HG03571 (cell line): ENCODE measurements around the gene ENKUR.
"Not testable (repeated sequence)": the region's sequence is repeated elsewhere in the genome, so short reads cannot be mapped to it uniquely, and the experiment has no call there.

Experiments used
- ATAC-seq: cut with Tn5 transposase; IDR thresholded peaks from one replicate; pipeline ENCODE4 v1.9.1; 2021; ENCODE audit not compliant: unreplicated experiment

The ENKUR gene

DNA sequence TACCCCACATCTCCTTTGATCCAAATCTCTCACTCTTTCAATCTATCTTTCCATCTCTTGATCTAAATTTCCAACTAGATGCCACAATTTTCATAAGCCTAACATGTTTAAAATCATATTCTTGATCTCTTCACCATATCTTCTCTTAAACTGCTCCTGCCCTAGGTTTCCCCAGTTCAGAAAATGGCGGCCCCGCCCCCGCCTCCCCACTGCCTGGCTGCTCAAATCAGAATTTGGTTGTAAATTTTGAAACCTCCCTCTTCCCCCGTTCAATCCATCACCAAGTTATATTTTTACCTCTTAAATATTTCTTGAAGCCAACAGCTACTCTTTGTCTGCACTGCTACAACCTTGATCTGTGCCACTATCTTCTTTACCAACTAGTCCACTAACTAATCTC is 36.3 kb downstream of the ENKUR start:
- ATAC-seq: no peak

DNA sequence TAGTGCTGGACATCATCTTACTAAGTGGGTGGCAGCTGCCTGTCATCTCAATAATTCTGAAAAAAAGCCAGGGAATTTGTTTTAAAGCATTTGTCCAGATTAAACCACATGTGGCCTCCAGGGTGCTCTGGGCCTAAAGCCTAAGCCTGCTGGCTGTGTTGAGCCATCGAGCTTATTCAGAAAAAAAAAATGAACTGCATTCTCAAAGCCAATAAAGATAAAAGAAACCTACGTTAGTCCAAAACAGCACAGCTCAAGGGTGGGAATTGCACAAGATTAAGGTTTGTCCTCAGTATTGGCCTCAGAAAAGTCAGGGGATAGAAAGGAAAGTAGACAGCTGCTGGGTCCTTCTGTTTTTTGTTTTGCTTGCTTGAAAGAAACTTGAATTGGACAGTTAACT is 41.0 kb downstream of the ENKUR start:
- ATAC-seq: no peak

DNA sequence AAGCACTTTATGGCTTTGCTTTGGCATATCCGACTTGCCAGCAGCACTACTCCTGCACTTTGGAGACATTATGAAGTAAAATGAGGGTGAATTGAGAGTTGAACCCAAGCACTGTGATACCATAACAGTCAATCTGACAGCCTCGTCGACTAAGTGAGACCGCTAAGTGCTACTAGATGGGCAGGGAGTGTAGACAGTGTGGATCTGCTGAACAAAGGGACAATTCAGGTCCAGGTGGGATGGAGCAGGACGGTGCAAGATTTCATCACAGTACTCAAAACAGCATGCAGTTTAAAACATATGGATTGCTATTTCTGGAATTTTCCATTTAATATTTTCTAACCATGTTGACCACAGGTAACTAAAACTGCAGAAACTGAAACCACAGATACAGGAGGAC is 42.8 kb downstream of the ENKUR start:
- no peak for ATAC-seq

DNA sequence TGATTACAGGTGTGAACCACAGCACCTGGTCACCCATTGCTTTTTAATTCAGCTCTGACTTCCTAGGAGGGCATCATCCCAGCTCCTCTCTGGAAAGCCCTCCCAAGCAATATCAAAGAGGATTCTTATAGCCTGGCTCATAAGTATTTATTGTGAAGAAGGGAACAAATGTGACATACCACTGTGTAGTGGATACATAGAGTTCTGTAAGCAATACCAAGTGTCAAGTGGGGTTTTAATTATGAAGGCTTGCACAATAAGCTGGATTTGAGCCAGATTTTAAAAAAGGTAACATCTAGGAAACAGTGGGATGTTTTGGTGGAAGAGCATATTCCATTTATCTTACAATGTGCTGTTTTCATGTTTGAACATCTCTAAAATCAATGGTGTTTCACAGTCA is 44.6 kb downstream of the ENKUR start:
- ATAC-seq: no peak

DNA sequence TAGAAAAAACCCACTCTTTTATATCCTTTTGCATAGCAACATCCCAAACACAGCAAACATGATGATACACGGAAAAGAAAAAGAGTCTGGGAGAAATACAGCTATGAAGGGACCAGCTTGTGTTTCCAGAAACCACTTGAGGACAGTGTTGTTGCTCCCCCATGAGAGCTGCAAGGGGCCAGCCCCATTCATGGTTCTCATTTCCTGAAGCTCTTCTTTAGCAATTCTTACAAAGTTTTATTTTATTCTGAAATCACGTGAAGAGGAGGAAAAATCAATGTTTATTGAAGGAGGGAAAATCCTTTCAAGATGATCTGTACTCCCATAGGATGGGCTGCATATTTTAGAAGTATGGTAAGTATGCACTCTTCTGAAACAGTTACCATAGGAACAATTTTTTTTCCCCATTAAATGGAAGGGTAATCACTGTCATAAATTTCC is 46.1 kb downstream of the ENKUR start:
- ATAC-seq: no peak

DNA sequence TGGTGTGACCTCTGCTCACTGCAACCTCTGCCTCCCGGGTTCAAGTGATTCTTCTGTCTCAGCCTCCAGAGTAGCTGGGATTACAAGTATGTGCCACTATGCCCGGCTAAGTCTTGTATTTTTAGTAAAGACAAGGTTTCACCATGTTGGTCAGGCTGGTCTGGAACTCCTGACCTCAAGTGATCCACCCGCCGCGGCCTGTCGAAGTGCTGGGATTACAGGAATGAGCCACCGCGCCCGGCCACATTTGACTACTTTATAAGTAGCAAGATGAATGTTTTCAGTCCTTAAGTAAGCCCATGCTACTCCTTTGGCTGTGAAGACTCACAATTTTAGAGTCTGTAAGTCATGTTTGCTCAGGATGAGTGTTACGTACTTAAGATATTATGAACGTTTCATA is 47.0 kb downstream of the ENKUR start:
- ATAC-seq: not testable (repeated sequence)

DNA sequence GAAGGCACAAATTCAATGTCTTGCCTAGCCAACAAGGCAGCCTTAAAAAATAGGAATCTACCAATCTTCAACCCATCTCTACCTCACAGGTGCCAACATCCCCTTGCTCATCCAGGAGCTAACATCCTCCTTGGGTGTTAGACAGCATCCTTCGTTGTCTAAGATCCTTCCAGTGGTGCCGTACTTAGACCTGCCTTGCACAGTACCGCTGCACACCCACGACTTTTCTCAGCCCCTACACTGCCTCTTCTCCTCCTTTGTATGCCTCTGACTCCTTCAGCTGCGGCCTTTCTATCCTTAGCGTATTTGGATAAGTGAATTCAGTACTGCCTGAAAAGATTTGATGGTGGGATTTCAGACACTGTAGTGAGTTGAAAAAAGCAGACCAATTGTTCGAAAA is 47.6 kb downstream of the ENKUR start:
- ATAC-seq: no peak

DNA sequence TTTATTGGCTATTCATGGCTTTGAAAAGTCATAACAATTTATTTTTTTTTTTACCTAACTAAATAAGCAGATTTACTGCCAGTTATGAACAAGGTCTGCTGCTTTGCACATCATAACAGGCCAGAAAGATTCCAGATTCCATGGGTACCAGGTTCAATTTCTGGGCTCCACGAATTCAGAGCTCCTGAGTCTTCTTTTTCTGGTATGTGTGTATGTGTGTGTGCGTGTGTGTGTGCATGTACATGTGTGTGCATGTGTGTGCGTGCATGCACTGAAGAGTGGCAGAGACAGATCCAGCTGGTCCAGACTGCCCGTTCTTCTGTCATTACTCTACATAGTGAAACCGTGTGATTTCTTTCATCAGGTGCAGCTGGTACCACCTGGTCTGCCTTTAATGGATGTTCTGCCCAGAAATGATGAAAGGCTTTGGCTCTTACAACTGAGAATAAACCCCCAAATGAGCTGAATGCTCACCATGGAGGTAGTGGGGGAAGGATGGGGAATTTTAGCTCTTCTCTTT is 48.9 kb downstream of the ENKUR start:
- ATAC-seq: no peak

DNA sequence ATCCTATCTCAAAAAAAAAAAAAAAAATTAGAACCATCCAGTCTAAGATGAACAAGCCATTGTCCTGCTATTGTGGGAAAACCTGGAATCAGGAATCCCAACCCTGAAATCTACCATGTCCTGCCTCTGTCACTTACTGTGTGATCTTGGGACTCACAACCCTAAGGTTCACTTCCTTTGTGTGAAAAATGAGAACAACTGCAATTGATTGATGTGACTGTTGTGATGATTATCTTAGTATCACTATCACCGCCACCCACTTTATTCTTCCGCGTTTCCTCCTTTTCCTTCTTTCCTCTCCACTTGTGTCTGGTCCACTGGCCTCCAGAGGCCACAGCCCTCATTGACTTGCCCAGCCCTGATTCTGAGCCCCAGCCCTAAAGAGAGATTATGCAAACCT is 50.9 kb downstream of the ENKUR start:
- ATAC-seq: no peak

DNA sequence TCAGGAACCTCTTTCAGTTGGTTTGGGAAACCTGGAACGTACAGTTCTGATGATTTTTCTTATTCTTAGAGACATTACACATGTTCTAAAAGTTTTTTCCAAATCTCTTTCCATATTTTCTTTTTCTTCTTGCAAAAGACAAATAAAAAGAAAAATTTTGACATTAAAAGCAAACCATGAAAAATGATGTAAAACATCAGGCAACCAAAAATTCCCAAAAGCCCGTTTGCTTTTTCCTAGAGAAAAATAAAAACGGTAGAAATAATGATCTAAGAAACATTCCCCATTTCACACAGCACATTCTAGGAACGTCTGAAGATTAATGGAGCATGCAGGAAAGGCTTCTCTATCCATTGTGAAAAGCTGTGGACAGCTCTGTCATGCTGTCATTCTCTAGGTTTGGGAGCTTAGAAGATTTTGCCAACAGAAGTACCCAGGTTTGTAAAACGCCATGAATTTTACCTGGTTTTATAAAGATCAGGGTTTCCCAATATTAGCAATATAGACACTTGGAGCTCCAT is 52.4 kb downstream of the ENKUR start:
- ATAC-seq: no peak

DNA sequence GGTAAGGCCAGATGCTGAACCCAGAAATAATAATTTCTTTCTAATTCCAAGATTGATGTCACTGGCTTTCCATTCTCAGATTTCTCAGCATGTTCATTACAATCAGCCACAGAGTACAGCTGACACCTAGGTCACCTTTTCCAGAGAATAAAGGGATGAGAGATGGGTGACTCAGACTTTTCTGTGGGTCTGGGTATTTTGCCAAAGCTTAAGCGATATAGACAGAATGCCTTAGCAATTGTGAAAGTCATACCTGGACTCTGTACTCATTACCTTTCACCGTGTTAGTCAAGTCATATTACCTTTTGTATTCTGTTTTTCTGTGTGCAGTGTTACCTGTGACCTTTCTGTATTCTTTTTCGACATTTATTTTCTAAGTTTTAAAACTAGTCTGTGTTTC is 53.0 kb downstream of the ENKUR start:
- no peak for ATAC-seq

DNA sequence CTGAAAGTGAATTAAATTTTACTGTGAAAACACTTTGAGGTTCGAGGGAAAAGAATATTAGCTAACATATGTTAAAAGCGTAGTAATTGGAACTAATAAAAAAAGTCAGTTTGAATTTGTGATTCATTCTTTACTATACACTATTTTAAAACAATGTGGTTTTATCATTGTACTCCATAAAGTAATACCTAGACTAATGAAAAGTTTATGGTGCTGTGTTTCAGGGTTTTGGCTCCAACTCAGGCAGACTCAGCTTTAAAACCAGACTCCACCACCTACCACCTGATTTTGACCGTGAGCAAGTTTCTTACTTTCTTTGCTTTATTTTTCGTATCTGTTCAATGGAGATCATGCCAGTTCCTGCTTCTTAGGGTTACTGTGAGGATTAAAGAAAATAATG is 54.4 kb downstream of the ENKUR start:
- no peak for ATAC-seq

DNA sequence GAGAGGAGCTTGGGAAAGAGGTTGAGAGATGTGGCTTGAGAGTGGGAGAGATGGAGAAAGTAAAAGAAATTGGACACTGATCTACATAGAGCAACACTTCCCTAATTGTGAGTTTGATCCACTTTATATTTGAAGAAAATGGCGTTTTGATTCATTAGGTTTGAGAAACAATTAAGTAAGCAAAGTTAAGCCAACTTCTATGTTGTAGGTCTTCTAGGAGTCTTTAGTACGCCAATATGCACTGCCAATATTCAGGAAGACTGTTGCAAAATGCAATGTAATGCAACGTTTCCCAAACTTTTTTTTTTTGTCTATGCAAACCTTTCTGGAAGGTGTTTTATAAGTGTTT is 56.6 kb downstream of the ENKUR start:
- no peak for ATAC-seq

DNA sequence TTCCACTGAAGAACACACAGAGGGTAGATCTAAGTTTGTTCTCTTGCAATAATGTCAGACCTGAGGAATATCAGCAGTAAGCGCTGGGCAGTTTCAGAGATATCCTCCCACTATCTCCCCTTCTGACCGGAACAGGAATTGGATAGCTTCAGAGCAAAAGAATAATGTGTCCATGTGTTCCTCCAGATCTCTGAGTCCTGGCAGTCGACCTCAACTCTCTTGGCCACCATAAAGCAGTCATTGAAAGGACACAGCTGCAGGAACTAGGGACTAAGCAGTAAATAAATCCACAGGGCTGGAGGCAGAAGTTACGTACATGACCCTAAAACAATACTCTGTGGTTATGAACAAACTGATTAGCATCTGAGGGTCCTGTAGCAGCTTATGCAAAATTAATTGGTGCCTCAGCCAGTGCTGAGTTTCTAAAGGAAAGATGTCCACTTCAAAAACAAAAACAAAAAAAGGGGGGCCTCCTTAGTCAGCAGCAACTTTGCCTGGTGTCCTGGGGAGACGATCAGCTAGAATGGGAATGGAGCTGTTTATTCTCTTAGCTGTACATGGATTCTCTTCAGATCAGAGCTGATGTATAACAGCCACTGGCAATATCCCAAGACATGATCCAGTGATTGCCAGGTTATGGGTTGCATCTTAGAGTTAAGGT is 57.1 kb downstream of the ENKUR start:
- ATAC-seq: no peak

DNA sequence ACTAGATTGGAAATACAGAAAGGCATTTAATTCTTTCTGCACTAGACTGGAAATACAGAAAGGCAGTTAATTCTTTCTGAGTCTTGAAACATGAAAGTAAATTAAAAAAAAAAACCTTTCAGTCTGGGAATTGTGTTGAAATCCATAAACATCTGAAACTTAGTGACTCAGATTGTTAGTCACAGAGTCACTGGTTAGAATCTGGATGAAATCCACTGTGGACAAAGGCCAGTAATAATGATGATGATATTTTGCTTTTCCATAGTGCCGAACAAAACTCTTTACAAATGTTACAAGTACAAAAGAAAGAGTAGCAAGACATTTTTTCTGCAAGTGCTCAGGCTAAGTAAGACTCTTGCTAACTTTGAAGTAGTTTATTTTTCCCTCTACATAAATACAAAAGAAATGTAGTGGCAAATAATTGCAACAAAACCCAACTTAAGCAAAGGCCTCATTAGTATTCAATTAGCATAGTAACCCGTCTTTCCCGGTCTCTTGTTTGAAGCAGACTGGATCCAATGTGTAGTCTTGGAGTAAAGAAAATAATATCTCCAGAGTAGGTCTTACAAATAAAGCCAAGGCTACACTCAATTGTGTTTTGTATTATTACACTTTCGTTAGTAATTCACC is 57.8 kb downstream of the ENKUR start:
- ATAC-seq: no peak

DNA sequence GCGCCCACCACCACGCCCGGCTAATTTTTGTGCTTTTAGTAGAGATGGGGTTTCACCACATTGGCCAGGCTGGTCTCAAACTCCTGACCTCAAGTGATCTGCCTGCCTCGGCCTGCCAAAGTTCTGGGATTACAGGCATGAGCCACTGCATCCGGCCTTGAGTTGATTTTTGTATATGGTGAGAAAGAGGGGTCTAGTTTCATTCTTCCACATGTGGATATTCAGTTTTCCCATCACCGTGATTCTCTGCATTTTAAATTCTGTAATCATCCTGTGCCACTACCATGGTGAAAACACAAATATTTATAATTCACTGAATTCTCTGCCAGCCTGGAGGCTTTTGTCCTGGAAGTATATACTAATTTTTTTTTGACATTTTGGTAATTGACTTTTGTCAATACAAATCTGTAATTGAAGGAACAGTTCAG is 58.3 kb downstream of the ENKUR start:
- not testable (repeated sequence) for ATAC-seq

DNA sequence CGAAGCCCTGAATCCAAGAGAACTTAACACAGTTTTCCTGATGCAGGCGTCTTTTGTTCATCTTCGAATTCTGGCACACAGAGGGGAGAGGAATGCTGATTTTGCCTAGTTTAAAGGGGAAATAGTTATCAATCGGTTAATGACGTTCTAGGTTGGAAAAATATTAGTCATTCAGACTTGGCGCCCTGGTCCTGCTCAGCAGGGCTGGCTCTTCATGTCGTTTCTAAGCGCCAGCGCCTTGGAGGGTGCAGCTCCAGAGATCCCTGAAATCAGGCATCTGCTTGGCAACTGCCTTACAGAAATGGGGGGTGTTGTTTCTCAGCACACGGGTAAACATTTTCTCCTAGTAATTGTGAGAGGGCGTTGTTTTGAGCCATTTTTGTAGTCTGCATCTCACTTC is 62.3 kb downstream of the ENKUR start:
- ATAC-seq: no peak

DNA sequence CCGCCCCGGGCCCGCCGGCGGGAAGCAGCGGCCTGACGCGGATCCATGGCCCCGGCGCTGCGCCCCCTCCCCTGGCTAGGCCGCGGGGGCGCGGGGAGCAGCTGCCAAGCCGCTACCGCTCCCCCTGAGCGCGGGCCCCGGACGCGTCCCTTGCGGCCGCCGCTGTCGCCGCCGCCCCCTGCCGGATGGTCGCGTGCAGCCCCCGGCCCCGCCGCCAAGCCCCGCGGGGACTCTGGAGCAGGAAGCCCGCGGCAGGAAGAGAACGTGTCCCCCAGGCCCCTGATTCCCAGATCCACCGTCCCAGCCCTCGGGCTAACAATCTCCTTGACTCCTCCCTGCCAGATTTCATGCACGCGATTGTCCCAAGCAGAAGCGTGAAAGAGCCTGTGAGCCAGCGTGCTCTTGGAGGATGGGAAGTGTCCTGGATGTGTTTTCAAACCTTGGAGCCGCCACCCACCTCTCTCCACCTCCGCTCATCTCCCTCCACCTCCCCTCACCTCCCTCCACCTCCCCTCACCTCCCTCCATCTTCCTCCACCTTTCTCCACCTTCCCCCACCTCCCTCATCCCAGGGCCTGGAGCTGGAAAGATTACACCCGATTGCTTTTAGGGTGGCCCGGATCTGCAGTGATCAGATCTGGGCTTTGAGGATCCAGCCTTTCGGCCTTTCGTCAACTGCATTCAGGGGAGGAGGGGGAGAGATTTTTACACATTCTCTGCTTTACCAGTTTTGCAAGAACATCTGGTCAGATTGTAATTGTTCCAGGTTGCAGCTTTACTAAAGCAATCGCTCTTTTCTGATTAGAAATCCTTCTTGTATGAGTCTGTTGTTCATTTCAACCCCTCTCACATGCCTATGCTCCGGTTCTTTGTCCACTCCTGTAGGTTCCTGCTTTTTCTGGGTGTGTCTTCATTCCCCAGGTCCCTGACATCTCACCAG is 63.0 kb downstream of the ENKUR start:
- ATAC-seq: peak; percentile 65

DNA sequence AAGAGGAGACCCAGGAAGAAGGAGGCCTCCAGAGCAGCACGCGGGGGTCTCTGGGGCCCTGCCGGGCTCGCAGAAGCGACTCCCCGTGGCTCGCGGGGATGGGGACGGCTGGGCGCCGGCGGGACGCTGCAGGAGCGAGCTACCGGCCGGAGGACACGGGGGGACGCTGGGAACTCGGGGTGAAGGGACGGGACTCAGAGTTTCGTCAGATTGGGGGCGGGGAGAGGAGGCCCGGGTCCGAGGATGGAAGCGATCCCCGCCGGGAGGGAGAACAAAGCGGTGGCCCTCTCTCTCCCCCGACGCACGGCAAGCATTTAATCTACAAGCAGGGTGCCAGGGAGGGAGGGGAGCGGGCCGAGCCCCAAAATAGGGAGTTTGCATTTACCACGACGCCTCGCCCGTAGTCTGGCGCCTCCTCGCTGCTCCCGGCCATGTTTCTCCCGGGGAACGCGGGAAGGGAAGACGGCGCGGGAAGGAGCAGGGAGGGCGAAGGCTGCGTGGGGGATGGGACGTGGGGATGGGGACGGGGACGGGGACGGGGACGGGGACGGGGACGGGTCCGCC is 63.7 kb downstream of the ENKUR start, which contains the start of gene PRTFDC1:
TSS of gene PRTFDC1 (minus strand) at position 464 of the 564 bp plus-strand sequence. CDS start at position 433, 31 bp downstream.
- ATAC-seq: peak; percentile 19

DNA sequence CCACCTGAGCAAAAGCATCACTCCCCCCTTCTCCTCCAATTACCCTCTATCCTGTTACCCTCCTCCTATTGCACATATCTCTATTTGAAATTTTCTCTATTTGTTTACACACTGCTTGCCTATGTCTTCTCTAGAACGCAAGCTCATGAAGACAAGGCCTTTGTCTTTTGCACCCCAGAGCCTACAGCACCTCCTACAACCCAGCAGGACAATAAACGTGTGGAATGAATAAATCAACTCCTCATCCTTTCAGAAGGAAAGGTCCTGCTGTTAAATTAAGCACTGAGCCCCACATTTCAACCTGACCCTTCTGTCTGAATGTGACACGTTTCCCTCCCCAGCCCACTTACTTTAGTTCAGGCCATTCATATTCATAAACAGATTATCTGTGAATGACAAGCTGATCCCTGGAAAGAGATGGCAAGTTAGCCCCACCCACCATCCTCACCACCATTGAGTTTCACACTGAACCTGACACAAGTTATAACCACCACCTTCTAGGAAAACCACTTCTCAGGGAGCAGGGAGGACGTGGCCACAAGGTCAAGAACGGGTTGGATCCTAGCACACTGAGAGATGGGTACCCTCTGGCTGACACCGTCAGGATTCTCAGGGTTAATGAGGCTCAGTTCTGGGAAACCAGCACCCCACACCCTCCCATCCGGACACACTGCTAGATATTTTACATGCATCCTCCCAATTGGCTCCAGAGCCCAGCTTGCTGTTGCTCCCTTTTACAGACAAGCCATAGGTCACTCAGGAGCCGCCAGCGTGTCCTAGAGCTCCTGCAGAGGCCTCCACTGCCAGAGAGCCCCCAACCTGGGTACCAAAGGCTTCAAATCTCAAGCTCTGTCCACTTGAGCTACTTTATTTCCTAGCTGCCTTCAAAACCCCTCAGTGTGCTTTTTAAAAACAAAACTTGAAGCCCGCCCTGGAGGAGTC is 64.5 kb downstream of the ENKUR start:
- no peak for ATAC-seq
